Measurements from ENCODE around the gene CXCL5.

The CXCL5 gene

GRCh38 chr4:73979407-73979957 is 19.0 kb downstream of the CXCL5 start:
- no peak overlapping the region for H2BK120ac ChIP-seq (ENCODE audit: low read depth, low read length)
- no peak overlapping the region for H4K5ac ChIP-seq (ENCODE audit: low read length)
- H3K4me3 ChIP-seq (ENCODE audit: low read length) = no peak overlapping the region
- H3K9ac ChIP-seq (ENCODE audit: low read length) = no peak overlapping the region
- no peak overlapping the region for H2BK5ac ChIP-seq (ENCODE audit: low read length)
- H3K23ac ChIP-seq (ENCODE audit: low read length) = no peak overlapping the region
- H2AK5ac ChIP-seq (ENCODE audit: low read length) = no peak overlapping the region
- H3K18ac ChIP-seq (ENCODE audit: low read length) = no peak overlapping the region
- H3K27me3 ChIP-seq (ENCODE audit: insufficient read depth, low read length, poor library complexity) = no peaks in the 10 kb centered on the region
- WGBS (ENCODE audit: extremely low coverage, insufficient coverage, low lambda C conversion rate) = no CpG with 5 or more reads among the region's 3 CpGs
- no peak overlapping the region for H3K56ac ChIP-seq (ENCODE audit: low read length)
- H3K79me1 ChIP-seq (ENCODE audit: low read length) = no peaks in the 10 kb centered on the region
- no peak overlapping the region for H3K27ac ChIP-seq (ENCODE audit: low read depth, low read length)
- H3K36me3 ChIP-seq (ENCODE audit: control insufficient read depth, insufficient read depth, low read length) = no peaks in the 10 kb centered on the region
- H3K4ac ChIP-seq (ENCODE audit: low read depth, low read length) = no peak overlapping the region
- no peaks in the 10 kb centered on the region for H3K79me2 ChIP-seq (ENCODE audit: control insufficient read depth, insufficient read depth, low read length)
- no peaks in the 10 kb centered on the region for H3K4me1 ChIP-seq (ENCODE audit: control insufficient read depth, low read depth, low read length)
- no peak for DNase-seq
- H2BK15ac ChIP-seq (replicated peaks; ENCODE audit: low read depth) = no peak overlapping the region
- no peak overlapping the region for H4K8ac ChIP-seq (ENCODE audit: low read depth, low read length)
- no peak overlapping the region for H3K4me2 ChIP-seq (ENCODE audit: low read length)

GRCh38 chr4:73978886-73979285 is 19.6 kb downstream of the CXCL5 start:
- H2AK5ac ChIP-seq (ENCODE audit: low read length) = no peak overlapping the region
- H2BK120ac ChIP-seq (ENCODE audit: low read depth, low read length) = no peak overlapping the region
- H3K79me2 ChIP-seq (ENCODE audit: control insufficient read depth, insufficient read depth, low read length) = no peaks in the 10 kb centered on the region
- H4K8ac ChIP-seq (ENCODE audit: low read depth, low read length) = no peak overlapping the region
- H3K79me1 ChIP-seq (ENCODE audit: low read length) = no peaks in the 10 kb centered on the region
- no peaks in the 10 kb centered on the region for H3K27me3 ChIP-seq (ENCODE audit: insufficient read depth, low read length, poor library complexity)
- no peak overlapping the region for H4K5ac ChIP-seq (ENCODE audit: low read length)
- H3K4me3 ChIP-seq (ENCODE audit: low read length) = no peak overlapping the region
- no peak overlapping the region for H3K4ac ChIP-seq (ENCODE audit: low read depth, low read length)
- no peak overlapping the region for H3K18ac ChIP-seq (ENCODE audit: low read length)
- H2BK5ac ChIP-seq (ENCODE audit: low read length) = no peak overlapping the region
- no peak overlapping the region for H3K27ac ChIP-seq (ENCODE audit: low read depth, low read length)
- H3K9ac ChIP-seq (ENCODE audit: low read length) = no peak overlapping the region
- H3K23ac ChIP-seq (ENCODE audit: low read length) = no peak overlapping the region
- DNase-seq = no peak
- no peaks in the 10 kb centered on the region for H3K36me3 ChIP-seq (ENCODE audit: control insufficient read depth, insufficient read depth, low read length)
- no peak overlapping the region for H3K56ac ChIP-seq (ENCODE audit: low read length)
- no peaks in the 10 kb centered on the region for H3K4me1 ChIP-seq (ENCODE audit: control insufficient read depth, low read depth, low read length)
- no peak overlapping the region for H2BK15ac ChIP-seq (replicated peaks; ENCODE audit: low read depth)
- no peak overlapping the region for H3K4me2 ChIP-seq (ENCODE audit: low read length)

GRCh38 chr4:73976716-73977115 is 21.8 kb downstream of the CXCL5 start:
- no peak overlapping the region for H3K56ac ChIP-seq (ENCODE audit: low read length)
- H3K4me3 ChIP-seq (ENCODE audit: low read length) = no peak overlapping the region
- DNase-seq = no peak
- H3K4me2 ChIP-seq (ENCODE audit: low read length) = no peak overlapping the region
- H3K9ac ChIP-seq (ENCODE audit: low read length) = no peak overlapping the region
- no peaks in the 10 kb centered on the region for H3K36me3 ChIP-seq (ENCODE audit: control insufficient read depth, insufficient read depth, low read length)
- no peak overlapping the region for H3K4ac ChIP-seq (ENCODE audit: low read depth, low read length)
- no peak overlapping the region for H3K23ac ChIP-seq (ENCODE audit: low read length)
- no peak overlapping the region for H2AK5ac ChIP-seq (ENCODE audit: low read length)
- no peak overlapping the region for H3K27ac ChIP-seq (ENCODE audit: low read depth, low read length)
- no peak overlapping the region for H4K5ac ChIP-seq (ENCODE audit: low read length)
- no peaks in the 10 kb centered on the region for H3K79me2 ChIP-seq (ENCODE audit: control insufficient read depth, insufficient read depth, low read length)
- H2BK120ac ChIP-seq (ENCODE audit: low read depth, low read length) = no peak overlapping the region
- no peak overlapping the region for H2BK15ac ChIP-seq (replicated peaks; ENCODE audit: low read depth)
- no peak overlapping the region for H2BK5ac ChIP-seq (ENCODE audit: low read length)
- H3K4me1 ChIP-seq (ENCODE audit: control insufficient read depth, low read depth, low read length) = no peaks in the 10 kb centered on the region
- H3K18ac ChIP-seq (ENCODE audit: low read length) = no peak overlapping the region
- no peak overlapping the region for H4K8ac ChIP-seq (ENCODE audit: low read depth, low read length)
- no peaks in the 10 kb centered on the region for H3K27me3 ChIP-seq (ENCODE audit: insufficient read depth, low read length, poor library complexity)
- whole genome bisulfite sequencing (ENCODE audit: extremely low coverage, insufficient coverage, low lambda C conversion rate) = no CpG with 5 or more reads among the region's 4 CpGs
- no peaks in the 10 kb centered on the region for H3K79me1 ChIP-seq (ENCODE audit: low read length)

GRCh38 chr4:73976217-73976616 is 22.3 kb downstream of the CXCL5 start:
- Histone ChIP-seq H3K4ac (ENCODE audit: low read depth, low read length) (no peak overlapping the region), H3K4me3 (ENCODE audit: low read length) (no peak overlapping the region), H2BK15ac (replicated peaks; ENCODE audit: low read depth) (no peak overlapping the region), H3K4me1 (ENCODE audit: control insufficient read depth, low read depth, low read length) (no peaks in the 10 kb centered on the region), H3K23ac (ENCODE audit: low read length) (no peak overlapping the region), H2AK5ac (ENCODE audit: low read length) (no peak overlapping the region), H3K36me3 (ENCODE audit: control insufficient read depth, insufficient read depth, low read length) (no peaks in the 10 kb centered on the region), H3K4me2 (ENCODE audit: low read length) (no peak overlapping the region), H2BK5ac (ENCODE audit: low read length) (no peak overlapping the region), H3K18ac (ENCODE audit: low read length) (no peak overlapping the region), H3K27ac (ENCODE audit: low read depth, low read length) (no peak overlapping the region), H2BK120ac (ENCODE audit: low read depth, low read length) (no peak overlapping the region), H3K79me1 (ENCODE audit: low read length) (no peaks in the 10 kb centered on the region), H4K8ac (ENCODE audit: low read depth, low read length) (no peak overlapping the region), H3K56ac (ENCODE audit: low read length) (no peak overlapping the region), H3K27me3 (ENCODE audit: insufficient read depth, low read length, poor library complexity) (no peaks in the 10 kb centered on the region), H4K5ac (ENCODE audit: low read length) (no peak overlapping the region), H3K9ac (ENCODE audit: low read length) (no peak overlapping the region), H3K79me2 (ENCODE audit: control insufficient read depth, insufficient read depth, low read length) (no peaks in the 10 kb centered on the region)
- no CpG with 5 or more reads among the region's 2 CpGs for whole genome bisulfite sequencing (ENCODE audit: extremely low coverage, insufficient coverage, low lambda C conversion rate)
- no peak for DNase-seq

GRCh38 chr4:73974352-73974751 is 24.1 kb downstream of the CXCL5 start:
- Histone ChIP-seq H3K56ac (ENCODE audit: low read length) (no peak overlapping the region), H2BK120ac (ENCODE audit: low read depth, low read length) (no peak overlapping the region), H4K5ac (ENCODE audit: low read length) (no peak overlapping the region), H4K8ac (ENCODE audit: low read depth, low read length) (no peak overlapping the region), H3K79me1 (ENCODE audit: low read length) (no peaks in the 10 kb centered on the region), H2AK5ac (ENCODE audit: low read length) (no peak overlapping the region), H3K4ac (ENCODE audit: low read depth, low read length) (no peak overlapping the region), H3K36me3 (ENCODE audit: control insufficient read depth, insufficient read depth, low read length) (no peaks in the 10 kb centered on the region), H3K4me1 (ENCODE audit: control insufficient read depth, low read depth, low read length) (no peaks in the 10 kb centered on the region), H3K27ac (ENCODE audit: low read depth, low read length) (no peak overlapping the region), H3K9ac (ENCODE audit: low read length) (no peak overlapping the region), H3K79me2 (ENCODE audit: control insufficient read depth, insufficient read depth, low read length) (no peaks in the 10 kb centered on the region), H3K27me3 (ENCODE audit: insufficient read depth, low read length, poor library complexity) (no peaks in the 10 kb centered on the region), H3K4me2 (ENCODE audit: low read length) (no peak overlapping the region), H2BK5ac (ENCODE audit: low read length) (no peak overlapping the region), H3K18ac (ENCODE audit: low read length) (no peak overlapping the region), H2BK15ac (replicated peaks; ENCODE audit: low read depth) (no peak overlapping the region), H3K23ac (ENCODE audit: low read length) (no peak overlapping the region), H3K4me3 (ENCODE audit: low read length) (no peak overlapping the region)
- no peak for DNase-seq

- H3K4me3 ChIP-seq (ENCODE audit: low read length) = no peak overlapping the region
- no peaks in the 10 kb centered on the region for H3K36me3 ChIP-seq (ENCODE audit: control insufficient read depth, insufficient read depth, low read length)
- H3K79me2 ChIP-seq (ENCODE audit: control insufficient read depth, insufficient read depth, low read length) = no peaks in the 10 kb centered on the region
- no peak for DNase-seq
- no peak overlapping the region for H2BK5ac ChIP-seq (ENCODE audit: low read length)
- H4K8ac ChIP-seq (ENCODE audit: low read depth, low read length) = no peak overlapping the region
- no peak overlapping the region for H3K4me2 ChIP-seq (ENCODE audit: low read length)
- no peaks in the 10 kb centered on the region for H3K79me1 ChIP-seq (ENCODE audit: low read length)
- no peak overlapping the region for H4K5ac ChIP-seq (ENCODE audit: low read length)
- H3K18ac ChIP-seq (ENCODE audit: low read length) = no peak overlapping the region
- H2BK15ac ChIP-seq (replicated peaks; ENCODE audit: low read depth) = no peak overlapping the region
- no peak overlapping the region for H2AK5ac ChIP-seq (ENCODE audit: low read length)
- H3K4ac ChIP-seq (ENCODE audit: low read depth, low read length) = no peak overlapping the region
- H3K27me3 ChIP-seq (ENCODE audit: insufficient read depth, low read length, poor library complexity) = no peaks in the 10 kb centered on the region
- no peak overlapping the region for H3K27ac ChIP-seq (ENCODE audit: low read depth, low read length)
- H3K23ac ChIP-seq (ENCODE audit: low read length) = no peak overlapping the region
- no peak overlapping the region for H3K9ac ChIP-seq (ENCODE audit: low read length)
- H2BK120ac ChIP-seq (ENCODE audit: low read depth, low read length) = no peak overlapping the region
- no peaks in the 10 kb centered on the region for H3K4me1 ChIP-seq (ENCODE audit: control insufficient read depth, low read depth, low read length)
- H3K56ac ChIP-seq (ENCODE audit: low read length) = no peak overlapping the region
These were observed 27.5 kb downstream of the CXCL5 start for GRCh38 chr4:73970945-73971344.
